HG03469 (cell line): ENCODE results near the gene RPL35A.
A peak's percentile ranks its signal among the peaks of the same experiment; 100 is the strongest.
"Not testable (repeated sequence)": the region's sequence is repeated elsewhere in the genome, so short reads cannot be mapped to it uniquely, and the experiment has no call there.

Source experiments
- ATAC-seq: cut with Tn5 transposase; IDR thresholded peaks from one replicate; pipeline ENCODE4 v1.9.1; 2021; ENCODE audit warnings: mild to moderate bottlenecking, moderate library complexity, moderate number of reproducible peaks; ENCODE audit not compliant: unreplicated experiment

RPL35A gene

DNA sequence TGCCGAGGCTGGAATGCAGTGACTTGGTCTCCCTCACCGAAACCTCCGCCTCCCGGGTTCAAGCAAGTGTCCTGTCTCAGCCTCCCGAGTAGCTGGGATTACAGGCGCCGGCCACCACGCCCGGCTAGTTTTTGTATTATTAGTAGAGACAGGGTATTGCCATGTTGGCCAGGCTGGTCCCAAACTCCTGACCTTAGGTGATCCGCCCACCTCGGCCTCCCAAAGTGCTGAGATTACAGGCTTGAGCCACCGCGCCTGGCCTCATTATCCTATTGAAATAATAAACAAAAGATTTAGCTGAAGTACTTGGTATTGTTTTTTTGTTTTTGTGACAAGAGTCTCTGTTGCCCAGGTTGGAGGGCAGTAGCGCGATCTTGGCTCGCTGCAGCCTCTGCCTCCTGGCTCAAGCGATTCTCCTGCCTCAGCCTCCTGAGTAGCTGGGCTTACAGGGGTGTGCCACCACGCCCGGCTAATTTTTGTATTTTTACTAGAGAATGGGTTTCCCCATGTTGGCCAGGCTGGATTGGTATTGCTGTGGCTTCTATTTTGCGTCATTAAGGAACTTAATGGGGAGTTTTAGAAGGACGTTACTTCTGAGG lies 1.5 kb downstream of the RPL35A start:
- no peak for ATAC-seq

- no peak for ATAC-seq
Observed at GRCh38 chr3:197952440-197952839, 2.5 kb downstream of the RPL35A start.

DNA sequence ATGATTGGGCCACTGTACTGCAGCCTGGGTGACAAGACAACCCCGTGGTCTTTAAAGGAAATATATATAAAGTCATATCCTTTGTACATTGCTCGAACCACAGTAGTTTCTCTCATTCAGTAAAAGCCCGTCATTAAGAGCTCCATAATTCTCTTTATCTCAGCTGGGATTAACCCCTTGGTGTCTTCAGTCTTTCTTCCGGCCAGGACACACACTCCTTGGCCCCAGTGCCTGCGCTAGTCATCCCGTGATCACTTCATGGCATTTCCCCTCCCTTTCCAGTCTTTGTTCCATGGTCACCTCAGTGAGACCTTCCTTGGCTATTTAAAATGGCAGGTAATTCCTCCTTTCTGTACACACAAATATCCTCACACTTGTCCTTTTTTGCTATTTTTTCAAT lies 3.3 kb downstream of the RPL35A start:
- ATAC-seq, result no peak

DNA sequence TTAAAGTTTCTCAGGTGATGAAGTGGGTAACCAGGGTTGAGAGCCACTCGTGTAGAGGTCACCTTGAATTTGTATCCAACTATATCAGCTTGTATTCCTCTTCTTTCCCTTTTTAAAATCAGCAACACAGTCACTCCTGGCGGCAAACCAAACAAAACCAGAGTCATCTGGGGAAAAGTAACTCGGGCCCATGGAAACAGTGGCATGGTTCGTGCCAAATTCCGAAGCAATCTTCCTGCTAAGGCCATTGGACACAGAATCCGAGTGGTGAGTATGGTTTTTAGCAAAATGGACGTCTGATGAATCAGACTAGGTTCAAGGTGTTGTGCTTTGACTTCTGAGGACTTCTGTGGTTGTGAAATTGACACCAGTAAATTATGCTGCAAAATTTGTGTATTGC lies 3.9 kb downstream of the RPL35A start:
- no peak for ATAC-seq

- no peak for ATAC-seq
Observed at GRCh38 chr3:197955892-197956477, 6.0 kb downstream of the RPL35A start.

DNA sequence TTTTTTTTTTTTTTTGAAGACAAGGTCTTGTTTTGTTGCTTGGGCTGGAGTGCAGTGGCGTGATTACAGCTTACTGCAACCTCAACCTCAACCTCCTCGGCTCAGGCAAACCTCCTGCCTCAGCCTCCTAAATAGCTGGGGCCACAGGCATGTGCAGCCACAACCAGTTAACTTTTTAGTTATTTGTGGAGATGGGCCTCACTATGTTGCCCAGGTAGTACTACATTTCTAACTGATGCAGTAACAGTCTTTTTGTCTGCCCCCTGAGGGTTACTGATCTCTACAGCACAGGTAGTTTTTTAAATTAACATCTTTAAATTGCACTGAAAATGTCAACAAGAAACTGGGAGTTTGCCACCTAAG lies 6.6 kb downstream of the RPL35A start:
- no peak for ATAC-seq

DNA sequence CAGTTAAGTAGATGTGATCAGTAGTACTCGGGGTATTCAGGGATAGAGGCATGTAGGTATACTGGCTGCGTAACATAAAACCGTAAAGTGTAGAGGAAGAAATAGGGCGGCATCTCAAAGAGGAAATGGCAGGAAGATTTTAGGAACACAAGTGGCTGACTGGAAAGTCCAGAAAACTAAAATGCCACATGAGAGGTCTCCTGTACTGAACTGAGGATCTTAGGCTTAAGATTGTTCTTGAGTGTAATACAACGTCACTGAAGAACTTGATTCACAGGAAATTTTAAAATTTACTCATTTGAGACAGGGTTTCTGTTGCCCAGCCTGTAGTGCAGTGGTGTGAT lies 7.8 kb downstream of the RPL35A start:
- no peak for ATAC-seq

DNA sequence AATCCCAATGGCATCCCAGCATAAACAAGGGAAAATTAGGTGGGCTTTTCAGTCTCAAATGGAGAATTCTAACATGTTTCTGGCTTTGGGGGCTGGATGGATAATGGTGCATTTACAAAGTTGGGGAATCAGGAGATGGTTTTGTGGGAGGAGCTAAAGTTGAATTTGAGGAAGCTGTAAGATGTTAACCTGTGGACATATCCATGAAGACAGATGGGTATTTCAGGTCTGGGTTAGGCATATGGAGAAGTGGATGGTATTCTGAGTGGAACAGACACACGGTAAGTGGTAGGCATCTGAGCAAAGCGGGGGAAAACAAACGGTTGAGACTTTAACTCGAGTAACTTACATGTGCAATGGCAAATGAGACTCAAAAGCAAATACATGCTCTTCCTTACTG lies 8.4 kb downstream of the RPL35A start:
- no peak for ATAC-seq

- ATAC-seq, result not testable (repeated sequence)
Observed at GRCh38 chr3:197958848-197959247, 8.9 kb downstream of the RPL35A start.

- no peak for ATAC-seq
Observed at GRCh38 chr3:197959500-197959890, 9.5 kb downstream of the RPL35A start.

DNA sequence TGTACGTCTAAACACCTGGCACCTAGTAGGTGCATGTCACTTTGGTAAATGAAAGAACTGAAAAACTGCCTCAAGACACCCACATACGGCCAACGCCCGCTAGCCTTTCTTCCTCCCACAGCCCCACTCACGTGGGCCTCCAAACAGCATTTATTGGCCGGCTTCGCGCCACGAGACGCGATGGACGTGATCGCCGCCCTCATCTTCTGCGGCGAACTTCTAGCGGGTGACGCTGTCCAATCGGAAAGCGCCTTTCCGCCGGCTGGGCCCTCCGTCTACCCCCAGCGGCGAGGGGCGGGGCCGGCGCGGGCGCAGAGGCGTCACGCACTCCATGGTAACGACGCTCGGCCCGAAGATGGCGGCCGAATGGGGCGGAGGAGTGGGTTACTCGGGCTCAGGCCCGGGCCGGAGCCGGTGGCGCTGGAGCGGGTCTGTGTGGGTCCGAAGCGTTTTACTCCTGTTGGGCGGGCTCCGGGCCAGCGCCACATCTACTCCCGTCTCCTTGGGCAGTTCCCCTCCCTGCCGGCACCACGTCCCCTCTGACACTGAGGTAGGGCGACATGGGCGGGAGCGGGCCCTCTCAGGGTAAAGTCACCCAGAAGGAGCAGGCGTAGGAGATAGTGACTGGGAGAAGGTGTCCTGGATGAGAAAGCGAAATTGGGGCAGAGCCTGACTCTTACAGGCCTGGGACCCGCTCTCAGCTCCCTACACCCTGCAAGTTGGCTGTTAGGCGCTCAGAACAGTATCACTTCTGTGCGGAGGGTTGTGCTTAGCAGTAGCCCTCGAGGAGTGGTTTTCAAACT lies 10.1 kb downstream of the RPL35A start, which contains the start of gene LMLN:
Gene LMLN, plus strand, starts transcription at position 327 of the 803 bp plus-strand sequence. Its CDS starts 29 bp downstream, at position 356.
- peak; percentile 93 for ATAC-seq

DNA sequence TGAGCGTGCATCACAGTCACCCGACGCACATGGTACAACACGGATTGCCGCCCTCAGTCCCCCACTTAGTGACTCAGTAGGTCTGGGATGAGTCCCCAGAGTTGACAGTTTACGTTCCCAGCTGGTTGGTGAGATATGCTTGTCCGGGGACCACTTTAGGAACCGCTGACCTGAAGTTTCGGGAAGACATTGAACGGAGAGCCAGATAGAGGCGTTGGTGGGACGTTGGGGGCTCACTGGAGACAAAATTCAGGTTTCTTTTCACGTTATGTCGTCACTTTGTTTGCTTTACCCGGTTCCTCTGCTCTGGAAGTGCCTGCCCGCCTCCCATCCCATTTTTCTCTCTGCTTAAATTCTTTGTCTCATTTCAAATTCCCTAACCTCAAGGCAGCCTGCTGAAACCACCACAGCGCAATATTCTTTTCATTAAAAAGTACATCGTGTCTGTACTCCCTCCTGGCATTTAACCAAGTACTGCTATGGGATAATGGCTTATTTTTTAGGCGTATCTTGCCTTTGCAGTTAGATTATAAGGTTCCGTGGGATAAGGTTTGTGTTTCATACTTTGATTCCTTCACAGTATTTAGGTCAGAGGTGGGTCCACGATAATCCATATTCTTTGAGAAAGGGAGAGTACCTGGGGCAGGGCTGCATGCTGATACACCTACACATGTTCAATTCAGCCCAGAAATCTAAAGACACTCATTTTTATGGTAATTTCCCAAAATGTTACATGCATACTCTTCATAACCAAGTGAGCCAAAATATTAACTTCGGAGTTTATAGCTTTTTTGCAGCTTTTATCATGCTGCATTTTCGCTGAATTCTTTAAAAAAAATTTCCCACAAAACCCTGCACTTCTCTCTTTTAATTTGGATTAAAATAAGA lies 10.9 kb downstream of the RPL35A start:
- no peak for ATAC-seq

- ATAC-seq, result no peak
Observed at GRCh38 chr3:197961582-197961945, 11.6 kb downstream of the RPL35A start.

DNA sequence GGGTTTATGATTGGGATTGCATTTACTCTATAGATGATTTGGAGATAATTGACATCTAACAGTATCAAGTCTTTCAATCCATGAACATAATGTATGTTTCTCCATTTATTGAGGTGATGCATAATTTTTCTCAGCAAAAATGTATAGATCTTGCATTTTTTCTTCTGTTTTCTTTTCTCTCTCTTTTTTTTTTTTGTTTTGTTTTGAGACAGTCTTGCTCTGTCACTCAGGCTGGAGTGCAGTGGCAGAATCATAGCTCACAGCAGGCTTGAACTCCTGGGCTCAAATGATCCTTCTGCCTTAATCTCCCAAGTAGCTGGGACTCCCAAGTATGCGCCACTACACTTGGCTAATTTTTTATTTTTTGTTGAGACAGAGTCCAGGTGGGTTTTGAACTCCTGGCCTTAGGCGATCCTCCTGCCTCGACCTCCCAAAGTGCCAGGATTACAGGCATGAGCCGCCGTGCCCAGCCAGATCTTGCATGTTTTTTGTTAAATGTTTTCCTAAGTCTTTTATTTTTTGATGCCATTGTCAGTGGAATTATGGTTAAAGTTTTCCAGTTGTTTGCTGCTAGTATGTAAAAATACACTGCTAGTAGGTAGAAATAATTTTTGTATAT lies 13.1 kb downstream of the RPL35A start:
- ATAC-seq, result no peak

GRCh38 chr3:197967337-197967989 lies 17.5 kb downstream of the RPL35A start:
- ATAC-seq, result not testable (repeated sequence)

DNA sequence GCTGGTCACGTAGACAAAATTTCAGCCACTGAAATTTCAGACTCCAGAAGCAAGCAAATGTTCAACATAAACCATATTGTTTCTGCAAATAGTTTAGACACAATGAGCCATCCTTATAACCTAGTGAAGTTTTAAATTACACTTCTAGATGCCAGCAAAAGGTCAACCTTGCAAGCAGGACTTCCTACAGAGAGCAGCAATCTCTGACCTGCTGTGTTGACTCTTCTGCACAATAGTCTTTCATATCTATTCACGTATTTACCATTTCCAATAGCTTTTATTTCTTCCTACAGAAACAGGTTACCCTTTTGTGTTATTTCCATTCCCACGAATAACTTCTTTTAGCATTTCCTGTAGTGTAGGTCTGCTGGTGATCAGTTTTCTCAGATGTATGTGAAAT lies 20.6 kb downstream of the RPL35A start:
- ATAC-seq, result no peak

GRCh38 chr3:197974016-197974415 lies 24.0 kb downstream of the RPL35A start:
- no peak for ATAC-seq

- ATAC-seq, result no peak
Observed at GRCh38 chr3:197975311-197975710, 25.3 kb downstream of the RPL35A start.

DNA sequence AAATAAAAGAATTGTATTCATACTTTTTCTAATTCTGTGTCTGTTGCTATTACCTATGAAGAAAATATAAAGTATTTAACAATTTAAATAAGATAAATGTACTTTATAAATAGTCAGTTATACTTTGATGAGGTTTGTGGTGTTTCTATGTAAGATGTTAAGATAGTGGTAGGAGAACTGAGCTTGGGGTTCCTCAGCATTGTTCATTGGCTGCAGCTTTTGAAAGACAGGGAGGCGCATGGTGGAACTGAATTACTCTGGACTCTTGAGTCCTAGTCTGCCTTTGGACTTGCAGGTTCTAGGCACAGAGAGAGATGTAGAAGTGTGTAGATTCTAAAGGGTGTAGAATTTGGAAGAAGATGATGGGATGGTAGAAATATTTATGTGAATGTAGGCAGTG lies 33.1 kb downstream of the RPL35A start:
- no peak for ATAC-seq

DNA sequence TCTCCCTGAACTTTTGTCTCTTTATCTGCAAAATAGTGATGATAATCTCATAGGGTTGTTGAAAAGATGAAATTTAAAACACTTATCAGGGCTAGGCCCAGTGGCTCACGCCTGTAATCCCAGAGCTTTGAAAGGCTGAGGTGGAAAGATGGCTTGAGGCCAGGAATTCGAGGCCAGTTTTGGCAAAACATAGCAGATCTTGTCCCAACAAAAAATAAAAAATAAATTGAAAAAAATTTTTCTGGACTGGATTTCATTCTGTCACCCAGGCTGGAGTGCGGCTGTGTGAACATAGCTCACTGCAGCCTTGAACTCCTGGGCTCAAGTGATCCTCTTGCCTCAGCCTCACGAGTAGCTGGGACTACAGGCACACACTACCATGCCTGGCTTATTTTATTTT lies 39.7 kb downstream of the RPL35A start:
- ATAC-seq, result no peak
